IMR-90 (cell line): ENCODE results near the gene DYSF. TPM values are rescaled to one million over a fixed set of nuclear protein-coding genes. Genes with fewer than 3 reads are reported as not detected.

Experiments used
- ATAC-seq: fragments of 200-7000 bp; cut with Tn5 transposase; 2 replicates; pipeline ENCODE4 v1.9.1; 2020; ENCODE audit warnings: low read depth, mild to moderate bottlenecking, moderate library complexity
- BruUV-seq: library from RNA; stranded (reverse); fragments of 400-500 nt; replicated peaks from 2 replicates; lab custom pipeline; 2021; lab: Mats Ljungman, UMichigan
- CTCF ChIA-PET: fragments of 300-600 bp; formaldehyde crosslinking; extraction: SDS; loops from one replicate; lab custom pipeline; 2021; ENCODE audit warnings: antibody characterized with exemption; lab: Yijun Ruan, JAX
- POLR2A ChIA-PET: fragments of 300-600 bp; sonication (Branson Sonifier 250); formaldehyde crosslinking; loops from one replicate; lab custom pipeline; 2022; ENCODE audit warnings: antibody characterized with exemption; ENCODE audit not compliant: unreplicated experiment; lab: Charles Lee
- DNase-seq: peaks from one replicate; pipeline ENCODE4 v3.0.0; 2013
- H2AFZ ChIP-seq: replicated peaks from 2 replicates; pipeline ENCODE3; 2013; ENCODE audit warnings: low read length, mild to moderate bottlenecking; ENCODE audit not compliant: poor library complexity
- H2AK5ac ChIP-seq: 2 replicates; pipeline ENCODE4 v1.6.1; 2013; ENCODE audit warnings: low read depth, low read length, inconsistent platforms
- H2AK9ac ChIP-seq: replicated peaks from 2 replicates; pipeline ENCODE3; 2013; ENCODE audit warnings: mild to moderate bottlenecking, low read depth, low read length, moderate library complexity; ENCODE audit not compliant: poor library complexity
- H2BK120ac ChIP-seq: 2 replicates; pipeline ENCODE4 v1.6.1; 2013; ENCODE audit warnings: low read depth, low read length, inconsistent platforms
- H2BK15ac ChIP-seq: 3 replicates; pipeline ENCODE4 v1.6.1; 2013; ENCODE audit warnings: low read depth, low read length, inconsistent platforms
- H2BK20ac ChIP-seq: 2 replicates; pipeline ENCODE4 v1.6.1; 2013; ENCODE audit warnings: low read depth, mild to moderate bottlenecking, inconsistent platforms, low read length, moderate library complexity
- H2BK5ac ChIP-seq: 2 replicates; pipeline ENCODE4 v1.6.1; 2013; ENCODE audit warnings: mild to moderate bottlenecking, low read depth, low read length, inconsistent platforms; ENCODE audit not compliant: poor library complexity, severe bottlenecking
- H3K14ac ChIP-seq: replicated peaks from 2 replicates; pipeline ENCODE4 v1.6.1; 2013; ENCODE audit warnings: low read depth, low read length, inconsistent platforms
- H3K18ac ChIP-seq: 2 replicates; pipeline ENCODE4 v1.6.1; 2013; ENCODE audit warnings: low read depth, low read length, control low read depth
- H3K23ac ChIP-seq: 2 replicates; pipeline ENCODE4 v1.6.1; 2013; ENCODE audit warnings: low read depth, low read length, inconsistent platforms
- H3K27ac ChIP-seq: 2 replicates; pipeline ENCODE4 v1.5.1; 2013; ENCODE audit warnings: mild to moderate bottlenecking, control low read depth, low read length; ENCODE audit not compliant: insufficient read depth
- H3K27me3 ChIP-seq: 2 replicates; pipeline ENCODE4 v1.6.1; 2013; ENCODE audit warnings: low read length; ENCODE audit not compliant: control insufficient read depth, insufficient read depth
- H3K36me3 ChIP-seq: 2 replicates; pipeline ENCODE4 v1.6.1; 2013; ENCODE audit warnings: low read length, mixed read lengths; ENCODE audit not compliant: control insufficient read depth, insufficient read depth
- H3K4ac ChIP-seq: 2 replicates; pipeline ENCODE4 v1.6.1; 2013; ENCODE audit warnings: low read depth, low read length, inconsistent platforms
- H3K4me1 ChIP-seq: 2 replicates; pipeline ENCODE4 v1.6.1; 2013; ENCODE audit warnings: low read length, mixed read lengths; ENCODE audit not compliant: control insufficient read depth, insufficient read depth
- H3K4me2 ChIP-seq: 2 replicates; pipeline ENCODE4 v1.6.1; 2013; ENCODE audit warnings: low read depth, mild to moderate bottlenecking, control low read depth, low read length, moderate library complexity
- H3K4me3 ChIP-seq: 2 replicates; pipeline ENCODE4 v1.5.1; 2013; ENCODE audit warnings: low read depth, mild to moderate bottlenecking, control low read depth, low read length, moderate library complexity; ENCODE audit not compliant: insufficient read depth
- H3K56ac ChIP-seq: 2 replicates; pipeline ENCODE4 v1.6.1; 2013; ENCODE audit warnings: low read length, inconsistent platforms; ENCODE audit not compliant: insufficient read depth; ENCODE audit errors: extremely low read depth
- H3K79me1 ChIP-seq, 2 experiments: 2 replicates each; pipeline ENCODE4 v1.6.1; 2013; ENCODE audit warnings: low read length in 2 of 2, inconsistent platforms in 1 of 2, low read depth in 1 of 2
- H3K9ac ChIP-seq: 2 replicates; pipeline ENCODE4 v1.6.1; 2013; ENCODE audit warnings: low read depth, low read length, control low read depth
- H3K9me1 ChIP-seq: 2 replicates; pipeline ENCODE4 v1.6.1; 2013; ENCODE audit warnings: low read length, inconsistent platforms; ENCODE audit not compliant: insufficient read depth
- H3K9me3 ChIP-seq: 2 replicates; pipeline ENCODE4 v1.6.1; 2013; ENCODE audit warnings: low read length; ENCODE audit not compliant: control insufficient read depth, insufficient read depth
- H4K20me1 ChIP-seq: 2 replicates; pipeline ENCODE4 v1.6.1; 2013; ENCODE audit warnings: low read length, inconsistent platforms; ENCODE audit not compliant: insufficient read depth
- H4K5ac ChIP-seq: 2 replicates; pipeline ENCODE4 v1.6.1; 2013; ENCODE audit warnings: mild to moderate bottlenecking, low read depth, low read length, control low read depth
- H4K8ac ChIP-seq, 2 experiments: 2 replicates each; pipeline ENCODE4 v1.6.1; 2013; ENCODE audit warnings: low read depth in 2 of 2, low read length in 2 of 2, control low read depth in 1 of 2, inconsistent platforms in 1 of 2
- H4K91ac ChIP-seq: 2 replicates; pipeline ENCODE4 v1.6.1; 2013; ENCODE audit warnings: low read depth, low read length, inconsistent platforms; ENCODE audit not compliant: insufficient read depth
- CEBPB ChIP-seq: IDR thresholded peaks from 2 replicates; pipeline ENCODE4 v1.6.1; 2012; ENCODE audit warnings: low read depth, low read length, improper control_type of control experiment
- WGBS, 2 experiments: methylation state at CpG; one replicate each; pipeline versions ENCODE4 v1.1.5 to v1.1.7; 2013; ENCODE audit warnings: missing lambda C conversion rate in 2 of 2; ENCODE audit not compliant: insufficient read length in 1 of 2; ENCODE audit errors: extremely low coverage in 2 of 2; 5-methylcytosine and 5-hydroxymethylcytosine counted together
- dilution Hi-C: fragments of 300-500 bp; cut with HindIII; formaldehyde crosslinking; loops from one replicate; pipeline ENCODE4 v1.14.3; 2018; ENCODE audit warnings: low sequenced_read_pairs; ENCODE audit not compliant: unreplicated experiment
- in situ Hi-C: fragments of 300-500 bp; cut with MboI; formaldehyde crosslinking; loops from 3 replicates; pipeline ENCODE4 v1.14.3; 2019; ENCODE audit warnings: low sequenced_read_pairs, inconsistent platforms, mixed read lengths
- intact Hi-C: fragments of 100-400 bp; cut with micrococcal nuclease; formaldehyde crosslinking; loops from 2 replicates; pipeline ENCODE4 v1.10.0; 2022
- polyA plus RNA-seq, 3 experiments: library from polyadenylated mRNA; depleted of rRNA; stranded (reverse); fragments of >200 nt; gene quantifications; 2 replicates each; pipeline ENCODE4 v1.2.3, GENCODE V29; 2012; ENCODE audit warnings: low replicate concordance in 1 of 3
- total RNA-seq: library from RNA; depleted of rRNA; stranded (reverse); fragments of >200 nt; gene quantifications from 2 replicates; pipeline ENCODE4 v1.2.3, GENCODE V29; 2012

The DYSF gene
- total and polyA plus RNA-seq, 2 of the 4 experiments (the other 2 are of a cell fraction): 0.09 to 0.18 TPM

- Histone ChIP-seq H2AFZ (no peak overlapping the region), H3K27me3 (peaks cover 49% of the 10 kb centered on the region), H4K91ac (no peak overlapping the region), H3K27ac (no peak overlapping the region), H3K4me1 (no peaks in the 10 kb centered on the region), H3K56ac (no peak overlapping the region), H3K4ac (no peak overlapping the region), H3K23ac (no peak overlapping the region), H3K9me1 (no peaks in the 10 kb centered on the region), H4K8ac (no peak overlapping the region), H2AK5ac (no peak overlapping the region), H2AK9ac (no peak overlapping the region), H2BK15ac (no peak overlapping the region), H3K14ac (no peak overlapping the region), H3K4me3 (no peak overlapping the region), H3K9ac (no peak overlapping the region), H3K4me2 (no peak overlapping the region), H4K5ac (no peak overlapping the region), H4K20me1 (no peaks in the 10 kb centered on the region), H2BK20ac (no peak overlapping the region), H3K79me1 (no peaks in the 10 kb centered on the region), H3K18ac (no peak overlapping the region), H3K36me3 (no peaks in the 10 kb centered on the region), H2BK5ac (no peak overlapping the region), H2BK120ac (no peak overlapping the region), H3K9me3 (no peaks in the 10 kb centered on the region)
- in situ Hi-C loops: no loop called here
- BruUV-seq: no TSS peak
- dilution Hi-C loops: no loop called here
- ChIA-PET CTCF (no interaction called here), POLR2A (no interaction called here)
- no peak for TF ChIP-seq CEBPB
- DNase-seq (no peak), ATAC-seq (no peak)
- intact Hi-C loops: no loop called here
- no CpG with 5 or more reads among the region's 7 CpGs for WGBS, 2 experiments
These were observed 152.4 kb downstream of the DYSF start for GRCh38 chr2:71605781-71606241.
